ENCODE data around the gene SGTA.
"Not testable (repeated sequence)": the region's sequence is repeated elsewhere in the genome, so short reads cannot be mapped to it uniquely, and the experiment has no call there.

Gene SGTA

GRCh38 chr19:2716275-2716650 lies 66.8 kb downstream of the SGTA start:
- Histone ChIP-seq H4K20me1 (ENCODE audit: insufficient read depth, low read length) (no peaks in the 10 kb centered on the region), H3K27ac (ENCODE audit: low read length) (no peak overlapping the region), H3K79me2 (ENCODE audit: low read length) (no peaks in the 10 kb centered on the region), H3K27me3 (ENCODE audit: low read depth, low read length) (peaks cover 9% of the 10 kb centered on the region; the same call in 1 of the 2 replicates), H3K4me3 (ENCODE audit: low read length) (no peak overlapping the region), H3K9ac (ENCODE audit: low read length) (no peak overlapping the region), H3K4me1 (ENCODE audit: low read length) (peaks cover 3% of the 10 kb centered on the region; the same call in 1 of the 2 replicates), H3K9me3 (ENCODE audit: insufficient read depth, low read length) (peaks cover 7% of the 10 kb centered on the region), H3K36me3 (replicated peaks; ENCODE audit: low read depth, low read length) (no peaks in the 10 kb centered on the region), H2AFZ (ENCODE audit: low read depth, low read length) (no peak overlapping the region), H3K4me2 (ENCODE audit: low read length) (no peak overlapping the region)
- TF ChIP-seq CTCF (IDR thresholded peaks at IDR 0.05; ENCODE audit: low read depth, low read length) (no peak), EZH2phosphoT487 (IDR thresholded peaks at IDR 0.05; ENCODE audit: low read depth) (no peak)

- no peak overlapping the region for H2AFZ ChIP-seq (ENCODE audit: low read depth, low read length)
- H3K9me3 ChIP-seq (ENCODE audit: insufficient read depth, low read length): peaks cover 7% of the 10 kb centered on the region
- H3K27ac ChIP-seq (ENCODE audit: low read length): no peak overlapping the region
- H3K4me3 ChIP-seq (ENCODE audit: low read length): no peak overlapping the region
- no peak overlapping the region for H3K4me2 ChIP-seq (ENCODE audit: low read length)
- peaks cover 10% of the 10 kb centered on the region; the same call in 1 of the 2 replicates for H3K27me3 ChIP-seq (ENCODE audit: low read depth, low read length)
- H4K20me1 ChIP-seq (ENCODE audit: insufficient read depth, low read length): no peaks in the 10 kb centered on the region
- no peak overlapping the region for H3K9ac ChIP-seq (ENCODE audit: low read length)
- no peaks in the 10 kb centered on the region for H3K36me3 ChIP-seq (replicated peaks; ENCODE audit: low read depth, low read length)
- peaks cover 9% of the 10 kb centered on the region for H3K4me1 ChIP-seq (ENCODE audit: low read length)
- H3K79me2 ChIP-seq (ENCODE audit: low read length): no peaks in the 10 kb centered on the region
- TF ChIP-seq CTCF (IDR thresholded peaks at IDR 0.05; ENCODE audit: low read depth, low read length) (no peak), EZH2phosphoT487 (IDR thresholded peaks at IDR 0.05; ENCODE audit: low read depth) (no peak)
These were observed 67.4 kb downstream of the SGTA start for GRCh38 chr19:2715470-2716274.

- Histone ChIP-seq H3K27ac (ENCODE audit: low read length) (no peak overlapping the region), H3K4me2 (ENCODE audit: low read length) (no peak overlapping the region), H3K79me2 (ENCODE audit: low read length) (no peaks in the 10 kb centered on the region), H3K4me1 (ENCODE audit: low read length) (peaks cover 15% of the 10 kb centered on the region), H3K9ac (ENCODE audit: low read length) (no peak overlapping the region), H3K9me3 (ENCODE audit: insufficient read depth, low read length) (peaks cover 7% of the 10 kb centered on the region), H4K20me1 (ENCODE audit: insufficient read depth, low read length) (no peaks in the 10 kb centered on the region), H3K36me3 (replicated peaks; ENCODE audit: low read depth, low read length) (no peaks in the 10 kb centered on the region), H3K27me3 (ENCODE audit: low read depth, low read length) (peaks cover 10% of the 10 kb centered on the region; the same call in 1 of the 2 replicates), H2AFZ (ENCODE audit: low read depth, low read length) (no peak overlapping the region), H3K4me3 (ENCODE audit: low read length) (no peak overlapping the region)
- TF ChIP-seq EZH2phosphoT487 (IDR thresholded peaks at IDR 0.05; ENCODE audit: low read depth): no peak
- TF ChIP-seq CTCF (IDR thresholded peaks at IDR 0.05; ENCODE audit: low read depth, low read length): no peak
These were observed 68.4 kb downstream of the SGTA start for GRCh38 chr19:2714531-2715269.

GRCh38 chr19:2714102-2714501 lies 69.0 kb downstream of the SGTA start:
- H3K4me3 ChIP-seq (ENCODE audit: low read length); H3K9me3 ChIP-seq (ENCODE audit: insufficient read depth, low read length); H3K4me2 ChIP-seq (ENCODE audit: low read length); H2AFZ ChIP-seq (ENCODE audit: low read depth, low read length); H3K27ac ChIP-seq (ENCODE audit: low read length); H3K27me3 ChIP-seq (ENCODE audit: low read depth, low read length); H3K79me2 ChIP-seq (ENCODE audit: low read length); H3K36me3 ChIP-seq (replicated peaks; ENCODE audit: low read depth, low read length); H3K9ac ChIP-seq (ENCODE audit: low read length); H4K20me1 ChIP-seq (ENCODE audit: insufficient read depth, low read length): not testable (repeated sequence)
- peaks cover 15% of the 10 kb centered on the region for H3K4me1 ChIP-seq (ENCODE audit: low read length)

GRCh38 chr19:2713170-2713569 lies 69.9 kb downstream of the SGTA start:
- H3K9ac ChIP-seq (ENCODE audit: low read length); H2AFZ ChIP-seq (ENCODE audit: low read depth, low read length); H3K4me3 ChIP-seq (ENCODE audit: low read length); H3K9me3 ChIP-seq (ENCODE audit: insufficient read depth, low read length); H3K36me3 ChIP-seq (replicated peaks; ENCODE audit: low read depth, low read length); H3K79me2 ChIP-seq (ENCODE audit: low read length); H4K20me1 ChIP-seq (ENCODE audit: insufficient read depth, low read length); H3K4me2 ChIP-seq (ENCODE audit: low read length); H3K27me3 ChIP-seq (ENCODE audit: low read depth, low read length); H3K27ac ChIP-seq (ENCODE audit: low read length): not testable (repeated sequence)
- peaks cover 15% of the 10 kb centered on the region for H3K4me1 ChIP-seq (ENCODE audit: low read length)
